ENCODE measurements around the gene TMEM63C.

GRCh38 chr14:77275041-77275580 is 93.5 kb downstream of the TMEM63C start:
- TF ChIP-seq ZNF384 (IDR thresholded peaks at IDR 0.05) (no peak), SP1 (IDR thresholded peaks at IDR 0.05) (no peak), SUZ12 (IDR thresholded peaks at IDR 0.05) (no peak), FOXM1 (IDR thresholded peaks at IDR 0.05; ENCODE audit: borderline replicate concordance) (no peak), BHLHE40 (IDR thresholded peaks at IDR 0.05; ENCODE audit: borderline replicate concordance) (no peak), ELF4 (IDR thresholded peaks at IDR 0.05) (no peak), LEF1 (IDR thresholded peaks at IDR 0.05; ENCODE audit: borderline replicate concordance) (no peak), PKNOX1 (IDR thresholded peaks at IDR 0.05) (no peak), FOXA1 (IDR thresholded peaks at IDR 0.05) (no peak), FOXK2 (IDR thresholded peaks at IDR 0.05) (no peak), NFRKB (IDR thresholded peaks at IDR 0.05) (no peak), TARDBP (IDR thresholded peaks at IDR 0.05) (no peak), HDGF (IDR thresholded peaks at IDR 0.05; ENCODE audit: borderline replicate concordance) (no peak), L3MBTL2 (conservative IDR thresholded peaks at IDR 0.05) (no peak)
